GM20431 (cell line): ENCODE results near the gene PPEF1.
"Not testable (repeated sequence)": the region's sequence is repeated elsewhere in the genome, so short reads cannot be mapped to it uniquely, and the experiment has no call there.

Experiments used
- in situ Hi-C: fragments of 300-500 bp; cut with MseI, MboI; formaldehyde crosslinking; loops from one replicate; pipeline ENCODE4 v1.15.0; 2020; ENCODE audit warnings: low sequenced_read_pairs; ENCODE audit not compliant: unreplicated experiment

PPEF1 gene

DNA sequence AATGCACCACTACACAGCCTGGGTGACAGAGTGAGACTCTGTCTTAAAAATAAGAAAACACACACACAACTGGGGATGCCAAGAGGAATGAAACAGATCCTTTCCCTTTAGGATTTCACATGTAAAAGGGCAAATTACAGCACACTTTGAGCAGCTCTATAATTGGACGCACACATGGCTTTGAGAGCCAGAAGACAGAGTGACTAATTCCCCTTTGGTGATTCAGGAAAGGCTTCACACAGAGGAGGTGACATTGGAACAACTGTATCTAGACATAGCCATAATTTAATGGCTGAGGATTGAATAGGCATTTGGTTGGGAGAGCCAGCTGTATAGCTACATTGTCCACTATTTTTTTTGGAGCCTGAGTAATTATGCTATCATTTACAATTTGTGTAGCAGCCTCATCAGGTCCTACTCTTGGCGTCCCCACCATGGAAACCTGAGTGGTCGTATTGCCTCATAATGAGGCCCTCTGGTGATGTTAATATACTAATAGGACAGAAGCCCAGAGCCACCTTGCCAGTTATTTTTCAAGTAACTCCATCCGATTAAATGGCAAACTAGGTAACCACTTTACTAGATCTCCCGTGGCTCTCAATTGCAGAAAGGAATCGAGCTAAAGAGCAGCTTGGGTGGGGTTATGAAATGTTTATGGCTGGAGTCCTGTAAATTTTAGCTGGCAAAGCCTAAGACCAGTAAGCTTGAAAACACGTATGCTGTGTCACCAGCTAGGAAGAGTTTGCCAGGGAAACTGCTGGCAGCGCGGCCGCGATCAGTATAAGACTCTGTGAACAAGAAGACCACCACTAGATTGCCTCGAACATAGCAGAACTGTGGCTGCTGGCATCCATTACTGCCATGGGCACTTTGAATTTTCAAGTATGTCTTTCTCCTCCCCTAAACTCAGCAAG is 8.5 kb upstream of the PPEF1 start:
- in situ Hi-C loops = no loop called here

DNA sequence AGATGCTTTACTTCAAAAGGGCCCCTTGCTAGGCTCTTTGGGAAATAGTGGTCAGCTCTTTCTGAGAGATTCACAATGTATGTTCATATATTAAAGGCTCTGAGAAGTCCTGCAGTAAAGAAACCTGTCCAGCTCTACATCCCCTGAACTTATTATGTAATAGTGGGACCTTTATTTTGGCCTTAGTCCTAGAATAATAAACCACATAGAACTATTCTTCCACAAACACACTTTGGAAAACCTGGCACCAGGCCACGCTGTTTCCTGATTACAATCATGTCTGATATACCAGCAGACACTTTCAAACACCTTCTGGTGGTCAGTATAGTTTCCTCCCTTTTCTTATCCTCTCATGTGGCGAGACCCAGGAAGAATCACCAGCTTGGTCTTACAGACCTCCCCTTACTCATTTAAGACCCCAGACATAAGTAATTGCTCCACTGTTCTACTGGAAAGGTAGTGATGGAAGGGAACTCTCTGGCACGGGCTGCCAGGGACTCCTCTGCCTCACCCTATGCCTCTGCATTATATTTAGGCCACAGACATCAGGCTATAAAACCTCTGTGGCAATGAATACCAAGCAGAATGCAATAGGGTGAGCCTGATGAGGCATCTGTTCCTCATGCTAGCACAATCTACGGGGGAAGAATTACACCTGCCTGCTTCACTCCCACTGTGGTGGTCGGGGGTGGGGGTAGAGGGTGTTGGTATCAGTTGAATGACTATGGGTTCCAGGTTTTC is 5.7 kb upstream of the PPEF1 start:
- in situ Hi-C loops = no loop called here

DNA sequence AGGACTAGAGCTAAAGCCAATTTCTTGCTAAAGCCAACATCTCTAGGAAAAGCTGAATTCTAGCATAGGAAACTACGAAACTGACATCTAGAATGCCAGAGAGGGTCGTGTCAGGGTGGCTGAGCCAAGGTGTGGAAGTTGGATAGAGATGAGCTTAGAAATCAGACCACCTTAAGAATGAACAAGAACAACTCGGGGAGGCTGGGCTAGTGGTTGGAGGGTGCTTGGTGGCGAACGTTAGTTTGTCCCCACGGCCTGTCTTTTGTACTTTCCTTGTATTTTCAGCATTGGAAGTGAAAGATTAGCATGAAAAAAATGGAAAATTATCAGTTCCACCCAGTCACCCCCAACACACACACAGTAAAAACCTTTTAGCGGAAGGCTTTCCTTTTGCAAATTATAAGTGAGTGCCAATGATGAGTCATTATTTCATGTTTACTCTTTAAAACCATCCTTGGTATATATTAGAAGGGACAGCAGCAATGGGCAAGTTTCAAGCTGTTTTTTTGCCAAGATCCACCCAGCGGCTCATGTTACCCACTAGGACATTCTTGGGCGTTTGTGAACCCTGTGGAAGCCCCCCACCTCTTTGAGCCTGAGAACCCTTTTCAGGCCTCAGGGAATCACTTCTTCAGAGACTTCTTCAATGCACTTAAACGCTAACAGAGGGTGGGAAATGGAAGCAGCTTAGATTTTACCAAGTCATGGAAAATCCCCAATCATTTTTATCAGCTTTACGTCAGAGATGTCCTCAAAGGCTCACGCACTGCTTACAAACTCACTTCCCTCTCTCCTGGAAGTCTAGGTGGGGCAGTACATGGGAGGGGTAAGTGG is 4.9 kb upstream of the PPEF1 start:
- in situ Hi-C loops = no loop called here

DNA sequence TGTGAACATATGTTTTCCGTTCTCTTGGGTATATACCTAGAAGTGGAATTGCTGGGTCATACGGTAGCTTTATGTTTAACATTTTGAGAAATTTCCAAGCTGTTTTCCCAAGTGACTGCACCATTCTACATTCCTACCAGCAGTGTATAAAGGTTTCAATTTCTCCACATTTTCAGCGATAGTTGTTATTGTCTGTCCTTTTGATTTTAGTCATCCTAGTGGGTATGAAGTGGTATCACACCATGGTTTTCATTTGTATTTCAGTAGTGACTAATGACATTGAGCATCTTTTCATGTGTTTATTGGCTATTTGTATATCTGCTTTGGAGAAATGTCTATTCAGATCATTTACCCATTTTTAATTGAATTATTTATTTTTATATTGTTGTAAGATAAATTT is 2.4 kb downstream of the PPEF1 start:
- in situ Hi-C loops = no loop called here

DNA sequence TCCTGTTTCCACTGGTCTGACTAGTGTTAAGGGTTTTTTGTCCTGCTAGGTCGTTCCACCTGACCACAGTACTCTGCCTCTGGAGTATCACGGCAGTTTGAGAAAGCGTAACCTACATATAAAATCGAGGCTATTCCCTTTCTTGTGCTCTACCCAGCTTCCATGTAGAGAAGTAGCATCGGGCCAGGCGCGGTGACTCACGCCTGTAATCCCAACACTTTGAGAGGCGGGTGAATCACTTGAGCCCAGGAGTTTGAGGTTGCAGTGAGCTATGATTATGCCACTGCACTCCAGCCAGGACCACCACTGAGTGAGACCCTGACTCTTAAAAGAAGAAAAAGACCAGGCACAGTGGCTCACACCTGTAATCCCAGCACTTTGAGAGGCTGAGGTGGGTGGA is 7.5 kb downstream of the PPEF1 start:
- in situ Hi-C loops = no loop called here

DNA sequence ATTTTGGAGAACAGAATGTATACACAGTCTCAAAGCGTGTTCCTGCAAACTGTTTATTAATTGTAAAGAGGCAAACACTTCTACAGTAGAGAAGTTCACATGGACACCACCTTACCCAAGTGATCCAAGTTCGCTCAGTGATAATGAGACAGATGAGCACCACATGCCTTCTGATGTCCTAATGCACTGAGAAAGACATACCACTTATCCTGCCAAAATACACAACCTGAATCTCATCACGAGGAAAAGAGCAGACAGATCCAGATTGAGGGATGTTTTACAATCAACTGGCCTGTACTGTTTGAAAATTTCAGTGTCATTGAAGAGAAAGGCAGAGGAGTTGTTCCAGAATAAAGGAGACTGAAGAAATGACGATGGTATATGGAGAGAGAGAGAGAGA is 12.4 kb downstream of the PPEF1 start:
- in situ Hi-C loops = no loop called here

DNA sequence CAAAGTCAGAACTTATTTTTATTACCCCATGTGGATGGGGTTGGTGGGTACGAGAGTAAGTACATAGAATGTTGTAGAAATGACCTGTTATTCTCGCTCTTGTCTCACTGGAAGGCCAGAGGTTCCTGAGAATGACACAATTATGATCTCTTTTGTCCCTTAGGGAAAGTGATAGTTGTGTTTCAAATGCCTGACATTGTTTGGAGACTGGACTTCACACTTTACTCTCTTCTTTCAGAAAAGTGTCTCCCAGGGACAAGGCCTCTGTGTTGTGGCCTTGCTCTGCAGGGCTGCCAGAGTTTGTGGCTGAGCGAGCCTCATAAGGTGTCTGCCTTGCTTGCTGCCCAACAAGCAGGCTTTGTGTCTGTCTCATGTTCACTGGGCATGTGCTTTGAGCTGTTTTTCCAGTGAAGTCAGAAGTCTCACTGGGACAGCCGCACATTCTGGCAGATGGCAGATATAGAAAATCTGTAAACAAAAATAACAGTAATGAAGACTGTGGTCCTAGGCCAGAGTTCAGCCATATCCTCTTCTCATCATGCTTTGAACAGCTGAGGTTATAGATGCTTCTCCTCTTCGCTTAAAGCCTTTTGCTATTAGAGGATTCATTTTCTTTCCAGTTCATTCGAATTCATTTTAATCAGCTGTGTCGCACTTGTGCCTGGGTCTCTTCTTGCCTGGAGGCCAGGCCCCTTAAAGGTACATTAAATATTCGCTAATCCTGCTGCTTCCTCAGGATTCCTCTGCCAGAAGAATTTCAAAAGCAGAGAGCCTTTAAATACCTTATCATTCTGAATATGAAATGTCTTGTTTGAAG is 14.4 kb downstream of the PPEF1 start:
- in situ Hi-C loops = no loop called here

DNA sequence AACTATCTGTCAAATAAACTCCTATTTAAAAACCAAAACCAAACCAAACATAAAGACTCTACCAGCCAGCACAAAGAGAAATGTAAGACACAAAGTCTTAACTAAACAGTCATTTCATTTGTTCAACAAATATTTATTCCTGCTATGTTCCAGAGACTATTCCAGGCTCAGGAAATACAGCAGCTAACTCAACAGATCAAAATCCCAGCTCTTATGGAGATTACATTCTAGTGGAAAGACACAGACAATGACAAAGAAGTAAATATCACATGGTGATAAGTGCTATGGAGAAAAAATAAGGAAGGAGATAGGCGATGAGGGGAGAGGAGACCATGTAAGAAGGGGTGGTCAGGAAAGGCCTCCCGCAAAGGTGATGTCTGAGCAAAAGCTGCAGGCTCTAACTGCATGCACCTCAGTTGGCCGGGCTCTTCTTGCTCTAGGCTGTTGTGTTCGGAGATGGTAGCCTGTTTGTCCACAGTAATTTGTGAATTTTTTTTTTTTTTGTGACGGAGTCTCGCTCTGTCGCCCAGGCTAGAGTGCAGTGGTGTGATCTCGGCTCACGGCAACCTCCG is 15.1 kb downstream of the PPEF1 start:
- in situ Hi-C loops = no loop called here

DNA sequence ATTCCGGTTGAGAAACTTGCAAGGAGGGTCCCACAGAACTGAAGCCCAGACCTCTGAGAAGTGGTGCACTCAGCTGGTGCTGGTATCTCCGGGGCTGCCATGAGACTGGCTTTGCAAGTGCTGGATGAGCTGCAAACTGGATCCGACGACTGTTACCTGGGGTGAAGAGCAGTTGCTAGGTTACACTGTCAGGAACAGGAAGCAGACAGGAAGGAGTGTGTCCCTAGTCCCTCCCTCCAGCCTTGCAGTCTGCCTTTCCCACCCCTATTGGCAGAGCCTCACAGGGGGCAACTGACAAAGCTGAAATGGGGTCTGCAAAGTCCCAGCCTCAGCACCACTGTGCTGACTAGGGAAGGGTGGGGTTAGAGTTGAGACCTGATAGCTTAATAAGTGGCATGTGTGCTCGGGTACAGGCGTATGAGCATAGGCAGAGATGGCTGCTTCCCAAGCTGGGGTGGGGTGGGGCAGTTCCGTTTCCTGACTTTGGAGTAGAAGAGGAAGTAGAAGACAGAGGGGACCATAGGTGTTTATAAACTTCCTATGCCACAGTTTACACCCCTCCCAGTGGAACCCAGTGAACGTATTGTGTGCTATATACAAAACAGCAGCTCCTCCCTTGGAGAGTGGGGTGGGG is 18.0 kb downstream of the PPEF1 start:
- in situ Hi-C loops = no loop called here

DNA sequence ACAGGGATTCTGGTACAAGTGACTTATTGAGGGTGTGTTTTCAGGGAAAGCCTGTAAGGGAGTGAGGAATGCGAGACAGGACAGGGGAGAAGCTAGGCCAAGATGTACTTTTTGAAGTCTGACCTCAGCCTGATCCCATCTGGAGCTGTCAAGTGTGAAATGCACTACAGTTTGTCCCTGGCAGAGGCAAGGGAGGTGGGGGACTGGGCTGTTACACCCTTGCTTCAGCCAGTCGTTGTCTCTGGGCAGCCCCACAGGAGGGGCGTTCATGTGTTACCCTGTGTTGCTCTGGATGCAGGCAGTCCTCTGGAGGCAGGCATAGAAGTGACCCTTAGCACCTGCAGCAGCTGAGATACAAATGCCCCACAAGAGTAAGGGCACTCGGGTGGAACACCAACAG is 25.8 kb downstream of the PPEF1 start:
- in situ Hi-C loops = no loop called here

DNA sequence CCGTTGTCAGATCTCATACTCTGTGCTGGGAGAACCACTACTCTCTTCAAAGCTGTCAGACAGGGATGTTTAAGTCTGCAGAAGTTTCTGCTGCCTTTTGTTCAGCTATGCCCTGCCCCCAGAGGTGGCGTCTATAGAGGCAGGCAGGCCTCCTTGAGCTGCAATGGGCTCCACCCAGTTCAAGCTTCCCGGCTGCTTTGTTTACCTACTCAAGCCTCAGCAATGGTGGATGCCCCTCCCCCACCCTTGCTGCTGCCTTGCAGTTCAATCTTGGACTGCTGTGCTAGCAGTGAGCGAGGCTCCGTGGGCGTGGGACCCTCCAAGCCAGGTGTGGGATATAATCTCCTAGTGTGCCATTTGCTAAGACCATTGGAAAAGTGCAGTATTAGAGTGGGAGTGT is 32.2 kb downstream of the PPEF1 start:
- in situ Hi-C loops = not testable (repeated sequence)

DNA sequence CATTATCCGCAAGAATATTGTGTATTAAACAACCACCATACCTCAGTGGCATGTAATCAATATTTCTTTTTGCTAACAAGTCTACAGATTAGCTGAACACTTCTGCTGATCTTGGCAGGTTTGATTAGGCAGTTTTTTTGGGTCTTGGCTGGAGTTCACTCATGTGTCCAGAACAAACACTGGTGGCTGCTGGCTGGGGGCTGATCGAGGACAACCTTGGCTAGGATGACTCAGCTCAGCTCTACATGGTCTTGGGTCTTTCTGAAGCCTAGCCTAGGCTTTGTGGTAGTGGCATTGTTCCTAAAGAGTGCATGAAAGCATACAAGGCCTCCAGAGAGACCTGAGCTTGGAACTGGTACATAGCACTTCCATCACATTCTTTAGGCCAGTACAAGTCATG is 41.1 kb downstream of the PPEF1 start:
- in situ Hi-C loops = no loop called here

DNA sequence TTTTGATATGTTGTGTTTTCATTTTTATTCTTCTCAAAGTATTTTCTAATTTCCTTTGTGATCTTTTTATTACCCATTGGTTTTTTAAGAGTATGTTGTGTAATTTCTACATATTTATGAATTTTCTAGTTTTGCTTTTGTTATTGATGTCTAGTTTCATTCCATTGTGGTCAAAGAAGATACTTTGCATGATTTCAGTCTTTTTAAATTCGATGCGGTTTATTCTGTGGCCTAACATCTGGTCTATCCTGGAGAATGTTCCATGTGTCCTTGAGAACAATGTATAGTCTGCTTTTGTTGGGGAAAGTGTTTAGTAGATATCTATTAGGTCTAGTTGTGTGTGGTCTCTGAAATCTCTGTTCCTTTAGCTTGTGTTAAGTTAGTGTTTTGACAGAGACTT is 46.2 kb downstream of the PPEF1 start:
- in situ Hi-C loops = no loop called here

DNA sequence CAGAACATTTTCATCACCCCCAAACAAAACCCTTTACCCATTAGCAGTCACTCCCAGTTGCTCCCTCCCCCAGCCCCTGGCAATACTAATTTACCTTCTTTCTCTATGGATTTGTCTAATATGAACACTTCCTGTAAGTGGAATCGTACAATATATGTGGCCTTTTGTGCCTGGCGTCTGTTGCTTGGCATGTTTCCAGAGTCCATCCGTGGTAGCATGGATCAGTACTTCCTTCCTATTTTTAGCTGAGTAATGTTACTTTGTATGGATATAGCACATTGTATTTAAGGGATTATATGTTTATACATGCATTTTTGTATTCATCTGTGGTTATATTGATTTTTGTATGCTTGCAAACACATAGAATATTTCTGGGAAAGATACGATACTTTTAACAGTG is 48.2 kb downstream of the PPEF1 start:
- in situ Hi-C loops = no loop called here

DNA sequence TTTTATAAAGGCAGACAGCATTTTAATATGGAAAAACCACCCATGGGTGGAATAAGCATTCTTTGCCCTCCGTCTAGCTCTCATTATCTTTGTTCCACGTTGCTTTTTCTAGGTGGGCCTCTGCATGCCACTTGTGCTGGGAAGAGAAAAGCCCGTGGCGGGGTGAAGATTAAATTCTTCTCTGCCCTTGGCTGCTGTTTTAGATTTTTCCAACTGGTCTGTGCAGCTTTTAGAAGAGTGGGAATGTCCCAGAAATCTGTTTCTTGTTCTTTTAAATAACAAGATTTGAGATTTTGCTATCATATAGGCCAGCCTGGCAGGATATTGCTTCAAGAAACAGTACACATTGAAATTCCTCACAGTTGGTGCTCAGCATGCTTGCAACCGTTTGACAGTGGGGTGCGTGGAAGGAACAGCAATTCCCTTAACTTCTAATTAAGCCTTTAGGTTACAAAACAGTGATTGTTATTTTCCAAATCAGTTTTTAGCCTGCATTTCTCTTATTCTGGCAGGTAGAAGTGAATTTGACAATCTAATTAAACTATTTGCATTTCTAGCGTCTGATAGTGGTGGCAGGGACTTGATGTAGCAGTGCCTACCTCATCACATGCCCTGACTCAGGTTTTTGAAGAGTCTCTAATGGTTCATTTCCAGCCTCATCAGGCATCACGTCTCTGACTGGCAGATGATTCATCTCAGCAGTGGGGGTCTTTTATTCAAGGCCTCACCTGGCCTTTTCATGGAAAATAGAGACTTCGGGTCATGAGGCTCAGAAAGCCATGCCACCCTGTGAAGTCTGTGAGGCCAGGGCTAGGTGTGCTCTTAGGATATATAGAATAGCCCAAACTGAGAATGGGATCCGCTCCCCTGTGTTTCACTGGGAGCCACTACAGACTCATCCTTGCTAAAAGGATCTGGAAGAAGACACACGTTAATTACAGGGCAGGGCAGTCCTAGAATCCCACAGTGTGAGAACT is 50.8 kb downstream of the PPEF1 start:
- in situ Hi-C loops = no loop called here

DNA sequence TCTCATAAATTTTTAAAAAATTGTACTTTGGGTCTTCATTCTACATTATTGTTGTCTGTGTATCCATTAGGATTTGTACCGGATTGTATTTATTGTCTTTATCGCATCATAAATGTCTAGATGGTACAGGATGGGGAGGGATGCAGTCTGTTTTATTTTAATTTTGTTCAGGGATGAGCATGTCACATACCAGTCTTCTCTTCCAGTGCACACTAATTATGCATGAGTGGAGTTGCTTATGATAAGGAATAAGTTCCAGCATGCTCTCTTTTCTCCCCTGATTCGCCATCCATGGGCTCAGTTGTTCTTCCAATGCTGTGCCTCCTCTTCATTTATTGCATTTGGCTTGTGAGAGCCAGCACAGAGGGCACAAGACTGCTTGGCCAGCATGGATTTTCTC is 54.3 kb downstream of the PPEF1 start:
- in situ Hi-C loops = no loop called here

DNA sequence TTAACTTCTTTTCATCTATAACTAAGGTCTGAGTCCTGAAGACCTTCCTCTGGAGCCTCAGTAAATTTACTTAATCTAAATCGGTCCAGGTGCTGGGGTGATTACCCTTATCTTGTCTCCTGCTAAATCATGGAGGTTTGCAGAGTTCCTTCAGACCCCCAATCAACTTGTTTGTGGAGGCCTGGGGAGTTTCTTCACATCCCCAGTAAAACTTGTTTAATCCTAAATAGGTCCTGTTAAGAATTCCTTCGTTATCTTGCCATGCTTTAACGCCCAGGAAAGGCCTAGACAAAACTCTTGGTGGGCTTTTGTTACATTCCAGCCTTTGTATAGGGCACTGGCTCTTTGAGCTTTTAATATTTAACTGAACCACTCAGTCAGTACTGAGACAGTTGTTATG is 55.7 kb downstream of the PPEF1 start:
- in situ Hi-C loops = not testable (repeated sequence)

DNA sequence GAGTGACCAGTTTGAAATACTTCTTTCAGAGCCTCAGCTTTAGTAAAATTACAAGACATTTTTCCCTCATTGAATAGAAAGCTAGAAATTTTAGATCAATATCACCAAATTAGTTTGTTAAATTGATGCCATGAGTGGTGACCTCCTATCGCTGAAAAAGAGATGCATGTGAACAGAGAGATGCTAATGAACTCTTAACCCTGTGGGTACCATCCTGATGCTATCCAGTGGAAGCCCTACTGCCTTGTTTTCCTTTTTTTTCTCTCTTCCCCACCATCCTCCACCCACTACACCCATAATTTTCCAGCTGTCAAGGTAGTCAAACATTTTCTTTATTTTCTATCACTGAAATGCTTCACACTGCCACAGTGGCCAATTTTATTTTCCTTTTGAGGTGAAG is 61.9 kb downstream of the PPEF1 start:
- in situ Hi-C loops = no loop called here
